ENCODE results near the gene THBS3. TPM values are rescaled to one million over a fixed set of nuclear protein-coding genes. Genes with fewer than 3 reads are reported as not detected.

Gene THBS3
- total and polyA plus RNA-seq, 2 of the 13 experiments (the other 11 are each of a cell fraction or from before 2014, with no cell fraction given): 0.86 to 3.6 TPM

GRCh38 chr1:155200920-155201319 is 6.8 kb downstream of the THBS3 start:
- 34% methylated on average over 5 of the region's 5 CpGs for WGBS (ENCODE audit: low lambda C conversion rate)
- no peak for FAIRE-seq
- Histone ChIP-seq H3K4me2 (ENCODE audit: low read depth, low read length) (no peak overlapping the region), H3K27me3 (ENCODE audit: control insufficient read depth in 1 of 2, insufficient read depth in 2 of 2, low read length in 2 of 2) (peaks cover 0 to 48% of the 10 kb centered on the region in 2 experiments; a peak in 4 of 5 replicates), H3K4me3 (replicated peaks in 1 of 3; ENCODE audit: insufficient read depth in 1 of 3, low read depth in 2 of 3, low read length in 3 of 3) (no peak overlapping the region), H3K9ac (ENCODE audit: insufficient read depth, low read depth, low read length) (no peak overlapping the region), H3K27ac (ENCODE audit: extremely low read length, insufficient read depth, low read length) (no peak overlapping the region), H3K9me3 (ENCODE audit: low read length) (no peaks in the 10 kb centered on the region), H3K36me3 (replicated peaks in 1 of 2; ENCODE audit: control insufficient read depth in 1 of 2, insufficient read depth in 2 of 2, low read length in 2 of 2) (no peaks in the 10 kb centered on the region), H4K20me1 (ENCODE audit: insufficient read depth, low read length) (no peaks in the 10 kb centered on the region), H3K4me1 (ENCODE audit: insufficient read depth, low read length) (peaks cover 9% of the 10 kb centered on the region; the same call in 1 of the 2 replicates), H3K79me2 (ENCODE audit: insufficient read depth, low read length) (no peaks in the 10 kb centered on the region), H2AFZ (ENCODE audit: low read length) (no peak overlapping the region)
- ChIA-PET CTCF (ENCODE audit: low intra/inter-chr PET ratio, low total read pairs) (no interaction called here), POLR2A (no interaction called here)
- in situ Hi-C loops (cut with HindIII; ENCODE audit: extremely low pct_ligation_motif_present, low pct_unique_long_range_greater_than_20kb): loop anchor here (10.0 kb wide), 1 partner anchor 394 kb away; no protein-coding TSS in a partner anchor
- no peak for ATAC-seq
- TF ChIP-seq TMF1 (CRISPR knock-in tag; IDR thresholded peaks at IDR 0.05; ENCODE audit: low read depth) (no peak), SP2 (CRISPR knock-in tag; IDR thresholded peaks at IDR 0.05) (no peak), PHB2 (IDR thresholded peaks at IDR 0.05; ENCODE audit: partially characterized antibody) (no peak), ZNF276 (CRISPR knock-in tag; IDR thresholded peaks at IDR 0.05; ENCODE audit: low read depth) (no peak), EP300 (IDR thresholded peaks at IDR 0.05; ENCODE audit: low read depth in 2 of 2, low read length in 2 of 2) (no peak), EP300 (CRISPR knock-in tag; IDR thresholded peaks at IDR 0.05; ENCODE audit: borderline replicate concordance) (no peak), ZNF615 (CRISPR knock-in tag; IDR thresholded peaks at IDR 0.05; ENCODE audit: borderline replicate concordance) (no peak), GATAD1 (CRISPR knock-in tag; IDR thresholded peaks at IDR 0.05) (no peak), TSC22D2 (CRISPR knock-in tag; IDR thresholded peaks at IDR 0.05; ENCODE audit: borderline replicate concordance) (no peak), ZNF34 (CRISPR knock-in tag; IDR thresholded peaks at IDR 0.05; ENCODE audit: borderline replicate concordance) (no peak), ZFAT (CRISPR knock-in tag; conservative IDR thresholded peaks at IDR 0.05) (no peak), GMEB2 (CRISPR knock-in tag; IDR thresholded peaks at IDR 0.05; ENCODE audit: low read depth) (no peak), ZNF136 (CRISPR knock-in tag; IDR thresholded peaks at IDR 0.05; ENCODE audit: low read depth) (no peak), NPAS2 (CRISPR knock-in tag; IDR thresholded peaks at IDR 0.05; ENCODE audit: borderline replicate concordance) (no peak), ZBTB37 (CRISPR knock-in tag; IDR thresholded peaks at IDR 0.05) (no peak), NFKBIZ (CRISPR knock-in tag; IDR thresholded peaks at IDR 0.05) (no peak), SMYD3 (CRISPR knock-in tag; IDR thresholded peaks at IDR 0.05) (no peak)
- no TSS peak for BruUV-seq (replicated peaks)
- no peak for DNase-seq (ENCODE audit: low spot score)
- intact Hi-C loops (cut with micrococcal nuclease; ENCODE audit: unreplicated experiment): loop anchor here (10.0 kb wide), 1 partner anchor 104 kb away; the partner anchor contains the start of genes FDPS and PKLR
